OCI-LY7 (cell line): ENCODE results near the gene PNPLA6.

ENCODE experiments used
- CTCF ChIP-seq: fragments of 200-600 bp; sonication (generic); conservative IDR thresholded peaks from 2 replicates; pipeline ENCODE4 v1.5.1; 2014; ENCODE audit warnings: mild to moderate bottlenecking, antibody characterized with exemption, low read length, moderate library complexity, mixed read lengths
- EZH2phosphoT487 ChIP-seq: fragments of 200-600 bp; sonication (generic); IDR thresholded peaks from 2 replicates; pipeline ENCODE4 v1.6.1; 2018; ENCODE audit warnings: low read depth, borderline replicate concordance, mild to moderate bottlenecking, mixed run types, antibody characterized with exemption, low read length, moderate library complexity, mixed read lengths

- TF ChIP-seq CTCF, result no peak
- TF ChIP-seq EZH2phosphoT487, result no peak
Observed at GRCh38 chr19:7522923-7523667, 12.4 kb upstream of the PNPLA6 start.
